Neuronal stem cell (in vitro differentiated cells): ENCODE results near the gene CPAMD8.
A peak's percentile ranks its signal among the peaks of the same experiment; 100 is the strongest.

ENCODE experiments used
- DNase-seq: peaks from one replicate; pipeline ENCODE4 v3.0.0-alpha.2; 2013; ENCODE audit warnings: low spot score
- H2AFZ ChIP-seq: one replicate; pipeline ENCODE4 v1.6.1; 2013; ENCODE audit warnings: mild to moderate bottlenecking, low read length, inconsistent platforms
- H2AK5ac ChIP-seq: 2 replicates; pipeline ENCODE4 v1.6.1; 2013; ENCODE audit warnings: low read depth, mild to moderate bottlenecking, inconsistent platforms, low read length, moderate library complexity, mixed read lengths
- H2BK120ac ChIP-seq: 2 replicates; pipeline ENCODE4 v1.6.1; 2013; ENCODE audit warnings: low read depth, mild to moderate bottlenecking, inconsistent platforms, low read length, moderate library complexity, mixed read lengths
- H2BK12ac ChIP-seq: one replicate; pipeline ENCODE4 v1.6.1; 2013; ENCODE audit warnings: low read length, inconsistent platforms
- H2BK15ac ChIP-seq: 2 replicates; pipeline ENCODE4 v1.6.1; 2013; ENCODE audit warnings: mild to moderate bottlenecking, low read length, inconsistent platforms, mixed read lengths
- H2BK5ac ChIP-seq: one replicate; pipeline ENCODE4 v1.6.1; 2013; ENCODE audit warnings: inconsistent platforms, mild to moderate bottlenecking, low read length, moderate library complexity
- H3K14ac ChIP-seq: one replicate; pipeline ENCODE4 v1.6.1; 2013; ENCODE audit warnings: low read length, inconsistent platforms
- H3K18ac ChIP-seq: 2 replicates; pipeline ENCODE4 v1.6.1; 2013; ENCODE audit warnings: low read length, inconsistent platforms
- H3K23ac ChIP-seq: 2 replicates; pipeline ENCODE4 v1.6.1; 2013; ENCODE audit warnings: low read depth, mild to moderate bottlenecking, mixed read lengths, low read length, inconsistent platforms; ENCODE audit not compliant: poor library complexity
- H3K27ac ChIP-seq: replicated peaks from 3 replicates; pipeline ENCODE4 v1.5.1; 2013; ENCODE audit warnings: low read length, inconsistent platforms
- H3K27me3 ChIP-seq, 3 experiments: 2 replicates each; pipeline ENCODE4 v1.6.1; 2013; ENCODE audit warnings: low read length in 3 of 3, mild to moderate bottlenecking in 2 of 3, inconsistent platforms in 1 of 3, low read depth in 1 of 3, mixed read lengths in 1 of 3, moderate library complexity in 1 of 3; ENCODE audit not compliant: control insufficient read depth in 3 of 3, insufficient read depth in 3 of 3
- H3K36me3 ChIP-seq, 2 donors: replicated peaks in 1 of 2; 2 replicates each; pipeline ENCODE4 v1.6.1; 2013; ENCODE audit warnings: low read length in 2 of 2; ENCODE audit not compliant: control insufficient read depth in 2 of 2, insufficient read depth in 2 of 2
- H3K4ac ChIP-seq: 2 replicates; pipeline ENCODE4 v1.6.1; 2013; ENCODE audit warnings: inconsistent platforms, mild to moderate bottlenecking, low read length, moderate library complexity
- H3K4me1 ChIP-seq, 2 donors: 1 replicate in 1 of 2; 2 replicates in 1 of 2; pipeline ENCODE4 v1.6.1; 2013; ENCODE audit warnings: low read length in 2 of 2, low read depth in 1 of 2; ENCODE audit not compliant: control insufficient read depth in 2 of 2, insufficient read depth in 1 of 2
- H3K4me2 ChIP-seq: one replicate; pipeline ENCODE4 v1.6.1; 2013; ENCODE audit warnings: mild to moderate bottlenecking, low read length, inconsistent platforms; ENCODE audit not compliant: insufficient read depth, poor library complexity, severe bottlenecking
- H3K4me3 ChIP-seq, 2 donors: 2 replicates each; pipeline ENCODE4 v1.5.1; 2013; ENCODE audit warnings: low read length in 2 of 2, mild to moderate bottlenecking in 2 of 2, inconsistent platforms in 1 of 2, moderate library complexity in 1 of 2
- H3K79me1 ChIP-seq: one replicate; pipeline ENCODE4 v1.6.1; 2013; ENCODE audit warnings: low read depth, mild to moderate bottlenecking, inconsistent platforms, low read length, moderate library complexity
- H3K9ac ChIP-seq: one replicate; pipeline ENCODE4 v1.6.1; 2013; ENCODE audit warnings: mild to moderate bottlenecking, low read depth, low read length, inconsistent platforms; ENCODE audit not compliant: poor library complexity
- H3K9me3 ChIP-seq, 2 donors: replicated peaks in 1 of 2; 2 replicates each; pipeline versions ENCODE3 to v1.6.1; 2013; ENCODE audit warnings: low read length in 2 of 2, mild to moderate bottlenecking in 2 of 2, inconsistent platforms in 1 of 2, low read depth in 1 of 2, mixed read lengths in 1 of 2, moderate library complexity in 1 of 2; ENCODE audit not compliant: control insufficient read depth in 2 of 2, insufficient read depth in 1 of 2
- H4K8ac ChIP-seq: one replicate; pipeline ENCODE4 v1.6.1; 2013; ENCODE audit warnings: low read depth, mild to moderate bottlenecking, inconsistent platforms, low read length, moderate library complexity
- H4K91ac ChIP-seq: one replicate; pipeline ENCODE4 v1.6.1; 2013; ENCODE audit warnings: low read length, low read depth, mild to moderate bottlenecking, inconsistent platforms; ENCODE audit not compliant: poor library complexity
- WGBS, 2 donors: extraction: QIAGEN DNeasy Blood & Tissue Kit; methylation state at CpG; one replicate each; pipeline ENCODE4 v1.1.7; 2013; ENCODE audit warnings: missing lambda C conversion rate in 2 of 2, mixed read lengths in 1 of 2; ENCODE audit not compliant: insufficient read length in 2 of 2, insufficient replicate concordance in 1 of 2; ENCODE audit errors: extremely low coverage in 2 of 2; 5-methylcytosine and 5-hydroxymethylcytosine counted together

CPAMD8 gene

GRCh38 chr19:16891696-16892382, 134.8 kb downstream of the CPAMD8 start:
- peaks cover 0 to 24% (median 3%) of the 10 kb centered on the region in 3 experiments for H3K27me3 ChIP-seq
- no peak overlapping the region for H2BK120ac ChIP-seq
- no peak overlapping the region for H2BK5ac ChIP-seq
- H3K9ac ChIP-seq, result no peak overlapping the region
- no peak overlapping the region for H2BK12ac ChIP-seq
- peaks cover 2% of the 10 kb centered on the region for H3K79me1 ChIP-seq
- no peak overlapping the region for H2AFZ ChIP-seq
- no peak overlapping the region for H2BK15ac ChIP-seq
- no peaks in the 10 kb centered on the region for H3K36me3 ChIP-seq
- peaks cover 4 to 11% of the 10 kb centered on the region in 2 donors for H3K4me1 ChIP-seq
- no peak overlapping the region for H3K18ac ChIP-seq
- DNase-seq, result no peak
- H3K23ac ChIP-seq, result no peak overlapping the region
- no peak overlapping the region for H4K8ac ChIP-seq
- no peak overlapping the region for H2AK5ac ChIP-seq
- no CpG with 5 or more reads among the region's 12 CpGs for WGBS, 2 donors
- H3K4me2 ChIP-seq, result no peak overlapping the region
- H3K4me3 ChIP-seq, result no peak overlapping the region
- H3K9me3 ChIP-seq, result no peaks in the 10 kb centered on the region
- H3K4ac ChIP-seq, result no peak overlapping the region
- H3K27ac ChIP-seq, result no peak overlapping the region
- peak overlapping the region; percentile 8 for H3K14ac ChIP-seq
- no peak overlapping the region for H4K91ac ChIP-seq

- Histone ChIP-seq H2BK120ac (no peak overlapping the region), H2BK5ac (no peak overlapping the region), H3K4me3 (no peak overlapping the region), H2AK5ac (peak overlapping the region; percentile 90), H4K8ac (peak overlapping the region; percentile 82), H3K14ac (no peak overlapping the region), H2BK12ac (no peak overlapping the region), H3K9me3 (no peaks in the 10 kb centered on the region), H3K9ac (no peak overlapping the region), H3K4me1 (peaks cover 0 to 6% of the 10 kb centered on the region in 2 donors), H2AFZ (no peak overlapping the region), H3K4ac (peak overlapping the region; percentile 95), H3K23ac (peak overlapping the region; percentile 95), H3K79me1 (peaks cover 2% of the 10 kb centered on the region), H4K91ac (no peak overlapping the region), H3K36me3 (no peaks in the 10 kb centered on the region), H3K18ac (peak overlapping the region; percentile 19), H3K27me3 (peaks cover 0 to 15% (median 0%) of the 10 kb centered on the region in 3 experiments), H3K4me2 (no peak overlapping the region), H2BK15ac (peak overlapping the region; percentile 17), H3K27ac (no peak overlapping the region)
- DNase-seq, result no peak
- no CpG with 5 or more reads among the region's 24 CpGs for WGBS, 2 donors
Observed at GRCh38 chr19:16890461-16891184, 136.0 kb downstream of the CPAMD8 start.

DNA sequence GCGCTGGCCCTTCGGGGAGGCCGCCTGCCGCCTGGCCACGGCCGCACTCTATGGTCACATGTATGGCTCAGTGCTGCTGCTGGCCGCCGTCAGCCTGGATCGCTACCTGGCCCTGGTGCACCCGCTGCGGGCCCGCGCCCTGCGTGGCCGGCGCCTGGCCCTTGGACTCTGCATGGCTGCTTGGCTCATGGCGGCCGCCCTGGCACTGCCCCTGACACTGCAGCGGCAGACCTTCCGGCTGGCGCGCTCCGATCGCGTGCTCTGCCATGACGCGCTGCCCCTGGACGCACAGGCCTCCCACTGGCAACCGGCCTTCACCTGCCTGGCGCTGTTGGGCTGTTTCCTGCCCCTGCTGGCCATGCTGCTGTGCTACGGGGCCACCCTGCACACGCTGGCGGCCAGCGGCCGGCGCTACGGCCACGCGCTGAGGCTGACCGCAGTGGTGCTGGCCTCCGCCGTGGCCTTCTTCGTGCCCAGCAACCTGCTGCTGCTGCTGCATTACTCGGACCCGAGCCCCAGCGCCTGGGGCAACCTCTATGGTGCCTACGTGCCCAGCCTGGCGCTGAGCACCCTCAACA, 136.6 kb downstream of the CPAMD8 start:
- Histone ChIP-seq H3K36me3 (no peaks in the 10 kb centered on the region), H2BK5ac (no peak overlapping the region)
- no CpG with 5 or more reads among the region's 48 CpGs for WGBS, 2 donors

More for the DNA sequence above, 136.6 kb downstream of the CPAMD8 start:
- Histone ChIP-seq H2AFZ (no peak overlapping the region), H4K91ac (no peak overlapping the region), H3K4me3 (peak overlapping the region in 1 of 2 donors; percentile 65), H3K4ac (peak overlapping the region; percentile 95), H3K9me3 (no peaks in the 10 kb centered on the region), H2BK12ac (peak overlapping the region; percentile 73), H3K27me3 (peaks cover 0 to 10% (median 0%) of the 10 kb centered on the region in 3 experiments), H2BK120ac (no peak overlapping the region), H3K4me1 (peaks cover 0 to 6% of the 10 kb centered on the region in 2 donors), H2AK5ac (peak overlapping the region; percentile 90), H3K4me2 (no peak overlapping the region), H4K8ac (peak overlapping the region; percentile 82), H3K9ac (peak overlapping the region; percentile 81), H2BK15ac (peak overlapping the region; percentile 17), H3K14ac (peak overlapping the region; percentile 71), H3K79me1 (peaks cover 2% of the 10 kb centered on the region), H3K27ac (no peak overlapping the region), H3K23ac (peak overlapping the region; percentile 95), H3K18ac (peak overlapping the region; percentile 85)
- no peak for DNase-seq
